Measurements from ENCODE around the gene SUFU. TPM values are rescaled to one million over a fixed set of nuclear protein-coding genes. Genes with fewer than 3 reads are reported as not detected.

SUFU gene
- total and polyA plus RNA-seq, 2 of the 13 experiments (the other 11 are each of a cell fraction or from before 2014, with no cell fraction given) = 2.9 to 5.5 TPM

GRCh38 chr10:102597131-102597991 lies 93.6 kb downstream of the SUFU start (continued):
- TF ChIP-seq ZSCAN21 (CRISPR knock-in tag; IDR thresholded peaks at IDR 0.05; ENCODE audit: borderline replicate concordance) (0 out of 2 replicates have a peak, but pooled peaks have one; percentile 36), RFX3 (CRISPR knock-in tag; IDR thresholded peaks at IDR 0.05) (peak; percentile 13; the same call in 1 of the 2 replicates), ARID5B (CRISPR knock-in tag; IDR thresholded peaks at IDR 0.05) (peak; percentile 90), TGIF2 (CRISPR knock-in tag; IDR thresholded peaks at IDR 0.05) (no peak), MEIS1 (CRISPR knock-in tag; IDR thresholded peaks at IDR 0.05; ENCODE audit: borderline replicate concordance) (peak; percentile 27; the same call in 1 of the 2 replicates), CHD4 (IDR thresholded peaks at IDR 0.05; ENCODE audit: borderline replicate concordance, low read length) (no peak), ZNF230 (CRISPR knock-in tag; IDR thresholded peaks at IDR 0.05) (peak; percentile 34; the same call in 1 of the 2 replicates), STAT6 (CRISPR knock-in tag; IDR thresholded peaks at IDR 0.05; ENCODE audit: borderline replicate concordance) (no peak), ARNT (IDR thresholded peaks at IDR 0.05) (no peak), ZIK1 (CRISPR knock-in tag; IDR thresholded peaks at IDR 0.05; ENCODE audit: borderline replicate concordance, low read depth) (no peak), PATZ1 (CRISPR knock-in tag; IDR thresholded peaks at IDR 0.05) (peak; percentile 69), ZNF746 (CRISPR knock-in tag; IDR thresholded peaks at IDR 0.05) (peak; percentile 66), YEATS2 (CRISPR knock-in tag; IDR thresholded peaks at IDR 0.05; ENCODE audit: borderline replicate concordance) (peak; percentile 80), TBX2 (CRISPR knock-in tag; IDR thresholded peaks at IDR 0.05; ENCODE audit: borderline replicate concordance) (peak; percentile 86), SETDB1 (CRISPR knock-in tag; IDR thresholded peaks at IDR 0.05; ENCODE audit: borderline replicate concordance) (no peak), ZNF18 (CRISPR knock-in tag; IDR thresholded peaks at IDR 0.05; ENCODE audit: insufficient replicate concordance) (no peak), DBP (CRISPR knock-in tag; IDR thresholded peaks at IDR 0.05; ENCODE audit: not compliant biosample characterization) (no peak)

All from HepG2 (cell line).